HepG2 (cell line): Measurements from ENCODE around the gene RBM26. TPM values are rescaled to one million over a fixed set of nuclear protein-coding genes. Genes with fewer than 3 reads are reported as not detected.
A peak's percentile ranks its signal among the peaks of the same experiment; 100 is the strongest.

Experiments used
- ATAC-seq: fragments of 200-7000 bp; cut with Tn5 transposase; 3 replicates; pipeline ENCODE4 v1.9.1; 2020; ENCODE audit warnings: mild to moderate bottlenecking, moderate library complexity
- BruUV-seq: library from RNA; stranded (reverse); fragments of 400-500 nt; replicated peaks from 2 replicates; lab custom pipeline; 2021; lab: Mats Ljungman, UMichigan
- CTCF ChIA-PET: fragments of 300-600 bp; formaldehyde crosslinking; extraction: SDS; loops from one replicate; lab custom pipeline; 2021; ENCODE audit warnings: low total read pairs, inconsistent platforms, low intra/inter-chr PET ratio; lab: Yijun Ruan, JAX
- POLR2A ChIA-PET: fragments of 350-600 bp; sonication (Branson Sonifier 250); formaldehyde crosslinking; loops from one replicate; lab custom pipeline; 2020; ENCODE audit warnings: antibody characterized with exemption, inconsistent platforms; lab: Yijun Ruan, JAX
- DNase-seq: peaks from one replicate; pipeline ENCODE4 v3.0.0-alpha.2; 2015; ENCODE audit warnings: low spot score
- FAIRE-seq: peaks from 3 replicates; lab custom pipeline; 2011; peaks lifted over from hg19 to GRCh38; lab: Jason Lieb, UNC
- H2AFZ ChIP-seq: one replicate; pipeline ENCODE4 v1.6.1; 2011; ENCODE audit warnings: low read length, inconsistent platforms
- H3K27ac ChIP-seq: fragments of 300-600 bp; 3 replicates; pipeline ENCODE4 v1.8.0; 2011; ENCODE audit warnings: mixed run types, mild to moderate bottlenecking, mixed read lengths, low read length, inconsistent platforms; ENCODE audit not compliant: insufficient read depth; ENCODE audit errors: extremely low read length
- H3K27me3 ChIP-seq, 2 experiments: fragments of 200-600 bp in 1 of 2; 2 replicates in 1 of 2; 3 replicates in 1 of 2; pipeline versions ENCODE4 v1.6.0 to v1.8.0; 2011; ENCODE audit warnings: low read length in 2 of 2, mild to moderate bottlenecking in 2 of 2, moderate library complexity in 2 of 2, inconsistent platforms in 1 of 2; ENCODE audit not compliant: insufficient read depth in 2 of 2, control insufficient read depth in 1 of 2
- H3K36me3 ChIP-seq, 2 experiments: fragments of 200-600 bp in 1 of 2; replicated peaks in 1 of 2; 2 replicates in 1 of 2; 3 replicates in 1 of 2; pipeline versions ENCODE4 v1.5.1 to v1.8.0; 2011; ENCODE audit warnings: low read length in 2 of 2, inconsistent platforms in 1 of 2; ENCODE audit not compliant: insufficient read depth in 2 of 2, control insufficient read depth in 1 of 2
- H3K4me1 ChIP-seq: 2 replicates; pipeline ENCODE4 v1.5.1; 2012; ENCODE audit warnings: low read length, inconsistent platforms; ENCODE audit not compliant: insufficient read depth
- H3K4me2 ChIP-seq: 2 replicates; pipeline ENCODE4 v1.6.0; 2011; ENCODE audit warnings: low read depth, low read length, inconsistent platforms
- H3K4me3 ChIP-seq, 3 experiments: fragments of 200-600 bp in 1 of 3; sonication (generic), shearing (Covaris generic) in 1 of 3; replicated peaks in 1 of 3; 2 replicates each; pipeline ENCODE4 v1.5.1; 2011 to 2016; ENCODE audit warnings: low read length in 3 of 3, inconsistent platforms in 2 of 3, low read depth in 2 of 3, mild to moderate bottlenecking in 2 of 3, control low read depth in 1 of 3, mixed read lengths in 1 of 3; ENCODE audit not compliant: insufficient read depth in 1 of 3
- H3K79me2 ChIP-seq: one replicate; pipeline ENCODE4 v1.6.1; 2011; ENCODE audit warnings: low read length, inconsistent platforms; ENCODE audit not compliant: insufficient read depth
- H3K9ac ChIP-seq: 2 replicates; pipeline ENCODE4 v1.6.0; 2011; ENCODE audit warnings: mild to moderate bottlenecking, low read depth, low read length, inconsistent platforms; ENCODE audit not compliant: insufficient read depth
- H3K9me3 ChIP-seq: 2 replicates; pipeline ENCODE4 v1.5.1; 2012; ENCODE audit warnings: mild to moderate bottlenecking, low read length
- H4K20me1 ChIP-seq: 2 replicates; pipeline ENCODE4 v1.6.0; 2011; ENCODE audit warnings: inconsistent platforms, mild to moderate bottlenecking, low read length, moderate library complexity; ENCODE audit not compliant: insufficient read depth
- ARNTL ChIP-seq: sonication (generic); formaldehyde crosslinking; IDR thresholded peaks from 2 replicates; pipeline ENCODE4 v1.4.0; 2020; ENCODE audit warnings: mild to moderate bottlenecking, missing genetic modification reagents
- DMAP1 ChIP-seq: IDR thresholded peaks from 2 replicates; pipeline ENCODE4 v1.6.1; 2016
- FLYWCH1 ChIP-seq: sonication (generic); formaldehyde crosslinking; IDR thresholded peaks from 2 replicates; pipeline ENCODE4 v1.8.1; 2023; ENCODE audit warnings: mild to moderate bottlenecking, missing genetic modification reagents
- GTF2F1 ChIP-seq: fragments of 150-350 bp; IDR thresholded peaks from 2 replicates; pipeline ENCODE4 v1.6.1; 2014; ENCODE audit warnings: low read length
- HMG20B ChIP-seq: conservative IDR thresholded peaks from 2 replicates; pipeline ENCODE4 v1.6.1; 2016; ENCODE audit warnings: missing genetic modification reagents, missing compliant biosample characterization
- HOXA5 ChIP-seq: sonication (generic); formaldehyde crosslinking; IDR thresholded peaks from 2 replicates; pipeline ENCODE4 v1.4.0; 2020; ENCODE audit warnings: missing genetic modification reagents
- MED1 ChIP-seq: sonication (generic); formaldehyde crosslinking; IDR thresholded peaks from 2 replicates; pipeline ENCODE4 v1.4.0; 2020; ENCODE audit warnings: missing genetic modification reagents
- MXD3 ChIP-seq: IDR thresholded peaks from 2 replicates; pipeline ENCODE4 v1.6.1; 2016; ENCODE audit warnings: mild to moderate bottlenecking, missing biosample characterization, missing genetic modification reagents
- NBN ChIP-seq: fragments of 450-650 bp; conservative IDR thresholded peaks from 2 replicates; pipeline ENCODE4 v1.6.1; 2017
- NR2F2 ChIP-seq: IDR thresholded peaks from 2 replicates; pipeline ENCODE4 v1.6.1; 2012; ENCODE audit warnings: low read depth, inconsistent platforms, borderline replicate concordance
- RNF2 ChIP-seq: fragments of 450-650 bp; conservative IDR thresholded peaks from 2 replicates; pipeline ENCODE4 v1.6.1; 2016; ENCODE audit warnings: low read depth
- ZBTB3 ChIP-seq: sonication (generic); formaldehyde crosslinking; IDR thresholded peaks from 2 replicates; pipeline ENCODE4 v1.4.0; 2020; ENCODE audit warnings: low read depth, mild to moderate bottlenecking, moderate library complexity, missing genetic modification reagents, borderline replicate concordance
- ZNF264 ChIP-seq: sonication (generic); formaldehyde crosslinking; IDR thresholded peaks from 2 replicates; pipeline ENCODE4 v1.4.0; 2020; ENCODE audit warnings: missing genetic modification reagents
- ZNF276 ChIP-seq: sonication (generic); formaldehyde crosslinking; IDR thresholded peaks from 2 replicates; pipeline ENCODE4 v1.4.0; 2020; ENCODE audit warnings: mild to moderate bottlenecking, low read depth, missing genetic modification reagents
- ZNF33B ChIP-seq: sonication (generic); formaldehyde crosslinking; IDR thresholded peaks from 2 replicates; pipeline ENCODE4 v1.5.1; 2020; ENCODE audit warnings: mild to moderate bottlenecking, missing genetic modification reagents
- ZNF501 ChIP-seq: sonication (generic); formaldehyde crosslinking; IDR thresholded peaks from 2 replicates; pipeline ENCODE4 v1.5.1; 2020; ENCODE audit warnings: mild to moderate bottlenecking, moderate library complexity, missing genetic modification reagents
- ZNF503 ChIP-seq: sonication (generic); formaldehyde crosslinking; IDR thresholded peaks from 2 replicates; pipeline ENCODE4 v1.4.0; 2020; ENCODE audit warnings: missing genetic modification reagents
- ZNF614 ChIP-seq: IDR thresholded peaks from 2 replicates; pipeline ENCODE4 v1.6.1; 2018; ENCODE audit warnings: missing biosample characterization, missing genetic modification reagents, inconsistent platforms, borderline replicate concordance
- ZNF782 ChIP-seq: sonication (generic); formaldehyde crosslinking; IDR thresholded peaks from 2 replicates; pipeline ENCODE4 v1.4.0; 2020; ENCODE audit warnings: missing genetic modification reagents, mild to moderate bottlenecking, borderline replicate concordance
- WGBS: methylation state at CpG from one replicate; pipeline ENCODE4 v1.1.6; 2017; ENCODE audit warnings: low lambda C conversion rate; 5-methylcytosine and 5-hydroxymethylcytosine counted together
- in situ Hi-C: cut with HindIII; loops from 2 replicates; pipeline ENCODE4 v1.10.0; 2017; ENCODE audit warnings: low pct_unique_long_range_greater_than_20kb; ENCODE audit not compliant: extremely low pct_ligation_motif_present
- intact Hi-C: fragments of 100-400 bp; cut with micrococcal nuclease; formaldehyde crosslinking; loops from one replicate; pipeline ENCODE4 v1.10.0; 2022; ENCODE audit not compliant: unreplicated experiment
- polyA plus RNA-seq, 8 experiments: library from polyadenylated mRNA; depleted of rRNA in 3 of 8; stranded (reverse) in 7 of 8; unstranded in 1 of 8; fragments of >200 nt; fragmentation: Illumina TruSeq in 4 of 8; extraction: Trizol in 4 of 8; gene quantifications; 2 replicates each; pipeline versions ENCODE4 v1.2.1 to v1.2.3, GENCODE V29; 2011 to 2016; ENCODE audit warnings: low read depth in 4 of 8, missing spikeins in 1 of 8, mixed read lengths in 1 of 8; ENCODE audit not compliant: insufficient read depth in 1 of 8
- total RNA-seq, 5 experiments: library from RNA; depleted of rRNA; stranded (reverse); fragments of >200 nt; fragmentation: Illumina TruSeq; extraction: Trizol; gene quantifications; 2 replicates each; pipeline ENCODE4 v1.2.3, GENCODE V29; 2016; ENCODE audit warnings: low read depth in 1 of 5
- TF ChIP-seq, protein P1 (sequence below): sonication (generic); formaldehyde crosslinking; IDR thresholded peaks from 2 replicates; pipeline ENCODE4 v1.4.0; 2020; ENCODE audit warnings: missing genetic modification reagents

RBM26 gene
- total and polyA plus RNA-seq, 2 of the 13 experiments (the other 11 are each of a cell fraction or from before 2014, with no cell fraction given): 19.4 to 34.4 TPM

DNA sequence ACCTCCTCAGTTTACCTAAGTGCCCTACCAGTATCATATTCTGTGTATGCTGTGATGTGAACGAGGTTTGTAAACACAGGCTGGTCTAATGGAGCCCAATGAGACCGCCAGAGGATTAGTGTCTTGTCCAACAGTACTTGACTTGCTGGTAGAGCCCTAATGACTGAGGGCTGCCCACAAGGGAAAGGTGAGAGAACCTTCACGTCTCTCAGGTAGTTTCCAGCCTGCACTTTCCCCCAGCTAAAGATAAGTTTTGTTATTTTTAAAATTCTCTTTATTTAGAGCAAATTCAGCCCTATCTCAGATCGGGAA, 498 bp upstream of the RBM26 start:
- BruUV-seq: TSS peak; percentile 86
- FAIRE-seq: no peak
- peak; percentile 69 for ATAC-seq
- Histone ChIP-seq H4K20me1 (peaks cover 20% of the 10 kb centered on the region), H3K9ac (peak overlapping the region; percentile 98), H3K79me2 (peaks cover 56% of the 10 kb centered on the region), H3K4me1 (peaks cover 42% of the 10 kb centered on the region), H3K27ac (peak overlapping the region; percentile 98), H3K4me2 (peak overlapping the region; percentile 87), H3K36me3 (no peaks in the 10 kb centered on the region; a peak in 1 of 5 replicates), H3K27me3 (no peaks in the 10 kb centered on the region; a peak in 1 of 5 replicates), H3K4me3 (peak overlapping the region; percentile 86 to 94 (median 92)), H2AFZ (peak overlapping the region; percentile 82), H3K9me3 (no peaks in the 10 kb centered on the region)
- intact Hi-C loops (loop anchor here (5.0 kb wide), 1 partner anchor 936 kb away; the partner anchor contains the start of gene SPRY2), in situ Hi-C loops (loop anchor here (25.0 kb wide), 1 partner anchor 931 kb away; the partner anchor contains the start of gene SPRY2)
- 2% methylated on average over 3 of the region's 4 CpGs for WGBS
- CTCF ChIA-PET: no interaction called here
- no peak for TF ChIP-seq GTF2F1
- 0 out of 2 replicates have a peak, but pooled peaks have one; percentile 14 for TF ChIP-seq NR2F2
- TF ChIP-seq NBN: no peak
- TF ChIP-seq ZNF503 (CRISPR knock-in tag): 0 out of 2 replicates have a peak, but pooled peaks have one; percentile 6
- TF ChIP-seq ZNF264 (CRISPR knock-in tag): 0 out of 2 replicates have a peak, but pooled peaks have one; percentile 5
- 0 out of 2 replicates have a peak, but pooled peaks have one; percentile 60 for TF ChIP-seq ZNF782 (CRISPR knock-in tag)
- TF ChIP-seq HMG20B (CRISPR knock-in tag): 0 out of 2 replicates have a peak, but pooled peaks have one; percentile 40
- 0 out of 2 replicates have a peak, but pooled peaks have one; percentile 5 for TF ChIP-seq ZNF276 (CRISPR knock-in tag)
- peak; percentile 10; the same call in 1 of the 2 replicates for TF ChIP-seq MED1 (CRISPR knock-in tag)
- TF ChIP-seq, protein P1, sequence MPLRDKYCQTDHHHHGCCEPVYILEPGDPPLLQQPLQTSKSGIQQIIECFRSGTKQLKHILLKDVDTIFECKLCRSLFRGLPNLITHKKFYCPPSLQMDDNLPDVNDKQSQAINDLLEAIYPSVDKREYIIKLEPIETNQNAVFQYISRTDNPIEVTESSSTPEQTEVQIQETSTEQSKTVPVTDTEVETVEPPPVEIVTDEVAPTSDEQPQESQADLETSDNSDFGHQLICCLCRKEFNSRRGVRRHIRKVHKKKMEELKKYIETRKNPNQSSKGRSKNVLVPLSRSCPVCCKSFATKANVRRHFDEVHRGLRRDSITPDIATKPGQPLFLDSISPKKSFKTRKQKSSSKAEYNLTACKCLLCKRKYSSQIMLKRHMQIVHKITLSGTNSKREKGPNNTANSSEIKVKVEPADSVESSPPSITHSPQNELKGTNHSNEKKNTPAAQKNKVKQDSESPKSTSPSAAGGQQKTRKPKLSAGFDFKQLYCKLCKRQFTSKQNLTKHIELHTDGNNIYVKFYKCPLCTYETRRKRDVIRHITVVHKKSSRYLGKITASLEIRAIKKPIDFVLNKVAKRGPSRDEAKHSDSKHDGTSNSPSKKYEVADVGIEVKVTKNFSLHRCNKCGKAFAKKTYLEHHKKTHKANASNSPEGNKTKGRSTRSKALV (CRISPR knock-in tag): 0 out of 2 replicates have a peak, but pooled peaks have one; percentile 9
- TF ChIP-seq HOXA5 (CRISPR knock-in tag): 0 out of 2 replicates have a peak, but pooled peaks have one; percentile 6
- TF ChIP-seq ZNF501 (CRISPR knock-in tag): 0 out of 2 replicates have a peak, but pooled peaks have one; percentile 12
- no peak for TF ChIP-seq ZNF614 (CRISPR knock-in tag)
- no peak for TF ChIP-seq MXD3 (CRISPR knock-in tag)
- peak; percentile 13; the same call in 1 of the 2 replicates for TF ChIP-seq RNF2
- 0 out of 2 replicates have a peak, but pooled peaks have one; percentile 1 for TF ChIP-seq ZBTB3 (CRISPR knock-in tag)
- 0 out of 2 replicates have a peak, but pooled peaks have one; percentile 28 for TF ChIP-seq ARNTL (CRISPR knock-in tag)
- TF ChIP-seq DMAP1: 0 out of 2 replicates have a peak, but pooled peaks have one; percentile 32
- TF ChIP-seq FLYWCH1 (CRISPR knock-in tag): 0 out of 2 replicates have a peak, but pooled peaks have one; percentile 11
- TF ChIP-seq ZNF33B: no peak
- POLR2A ChIA-PET: interaction anchor here (1.2 to 2.3 kb wide), 3 partner anchors 13 to 78 kb away, joined by 3 to 24 read pairs (median 4); no protein-coding TSS in a partner anchor
- DNase-seq: no peak
